Measurements from ENCODE around the gene GON4L. TPM values are rescaled to one million over a fixed set of nuclear protein-coding genes. Genes with fewer than 3 reads are reported as not detected.
A peak's percentile ranks its signal among the peaks of the same experiment; 100 is the strongest.

GON4L gene
- total and polyA plus RNA-seq, 2 of the 4 experiments (the other 2 are of a cell fraction): 21.2 to 30.3 TPM

- H3K79me1 ChIP-seq (ENCODE audit: low read depth in 1 of 2, low read length in 2 of 2): peaks cover 3 to 7% of the 10 kb centered on the region in 2 experiments; a peak in 2 of 4 replicates
- CTCF ChIA-PET: interaction anchor here (0.7 to 1.4 kb wide), 3 partner anchors 9 to 26 kb away, joined by 3 to 6 read pairs (median 4); no protein-coding TSS in a partner anchor
- no peaks in the 10 kb centered on the region for H3K9me1 ChIP-seq (ENCODE audit: insufficient read depth, low read length)
- no peak overlapping the region for H3K4me3 ChIP-seq (ENCODE audit: insufficient read depth, low read depth, low read length)
- no peak overlapping the region for H2AFZ ChIP-seq (replicated peaks; ENCODE audit: low read length, poor library complexity)
- no peak overlapping the region for H3K18ac ChIP-seq (ENCODE audit: low read depth, low read length)
- no peak overlapping the region for H2BK20ac ChIP-seq (ENCODE audit: low read depth, low read length)
- no peaks in the 10 kb centered on the region for H3K9me3 ChIP-seq (ENCODE audit: control insufficient read depth, insufficient read depth, low read length)
- no peak overlapping the region for H3K4me2 ChIP-seq (ENCODE audit: low read depth, low read length)
- ATAC-seq (ENCODE audit: low read depth) (peak; percentile 96), DNase-seq (peak; percentile 69)
- BruUV-seq (replicated peaks): no TSS peak
- no peak overlapping the region for H4K8ac ChIP-seq (ENCODE audit: low read depth in 2 of 2, low read length in 2 of 2)
- intact Hi-C loops (cut with micrococcal nuclease) (loop anchor here (5.0 kb wide), 1 partner anchor 47 kb away; no protein-coding TSS in a partner anchor), in situ Hi-C loops (cut with MboI; ENCODE audit: low sequenced_read_pairs) (no loop called here), dilution Hi-C loops (cut with HindIII; ENCODE audit: low sequenced_read_pairs, unreplicated experiment) (no loop called here)
- H3K9ac ChIP-seq (ENCODE audit: low read depth, low read length): no peak overlapping the region
- H2BK5ac ChIP-seq (ENCODE audit: low read depth, low read length, poor library complexity, severe bottlenecking): no peak overlapping the region
- no peaks in the 10 kb centered on the region for H3K27me3 ChIP-seq (ENCODE audit: control insufficient read depth, insufficient read depth, low read length)
- H4K5ac ChIP-seq (ENCODE audit: low read depth, low read length): no peak overlapping the region
- no peak overlapping the region for H3K56ac ChIP-seq (ENCODE audit: extremely low read depth, insufficient read depth, low read length)
- no peak overlapping the region for H2BK120ac ChIP-seq (ENCODE audit: low read depth, low read length)
- WGBS, 2 experiments (ENCODE audit: extremely low coverage in 2 of 2, insufficient read length in 1 of 2): 79% methylated on average over 4 of the region's 12 CpGs; no CpG with 5 or more reads in 1 of the 2 experiments
- no peaks in the 10 kb centered on the region for H4K20me1 ChIP-seq (ENCODE audit: insufficient read depth, low read length)
- H3K23ac ChIP-seq (ENCODE audit: low read depth, low read length): no peak overlapping the region
- H3K14ac ChIP-seq (replicated peaks; ENCODE audit: low read depth, low read length): no peak overlapping the region
- H3K4ac ChIP-seq (ENCODE audit: low read depth, low read length): no peak overlapping the region
- H2AK9ac ChIP-seq (replicated peaks; ENCODE audit: low read depth, low read length, poor library complexity): no peak overlapping the region
- POLR2A ChIA-PET (ENCODE audit: unreplicated experiment): interaction anchor here (0.6 kb wide), 1 partner anchor 570 kb away, joined by 15 read pairs; no protein-coding TSS in a partner anchor
- no peak overlapping the region for H2BK15ac ChIP-seq (ENCODE audit: low read depth, low read length)
- no peak overlapping the region for H3K27ac ChIP-seq (ENCODE audit: insufficient read depth, low read length)
- no peak for TF ChIP-seq POLR2A (IDR thresholded peaks at IDR 0.05; ENCODE audit: low read depth, low read length)
- TF ChIP-seq RFX5 (IDR thresholded peaks at IDR 0.05; ENCODE audit: low read depth, low read length): no peak
- TF ChIP-seq NFE2L2 (IDR thresholded peaks at IDR 0.05; ENCODE audit: low read depth, low read length): no peak
- TF ChIP-seq CTCF (conservative IDR thresholded peaks at IDR 0.05; ENCODE audit: low read depth, low read length): peak; percentile 56
- peak; percentile 59 for TF ChIP-seq RAD21 (IDR thresholded peaks at IDR 0.05; ENCODE audit: low read length)
- TF ChIP-seq CEBPB (IDR thresholded peaks at IDR 0.05; ENCODE audit: low read depth, low read length): 0 out of 2 replicates have a peak, but pooled peaks have one; percentile 1
- no peak for TF ChIP-seq ELK1 (IDR thresholded peaks at IDR 0.05; ENCODE audit: borderline replicate concordance, low read depth, low read length)
- no peak for TF ChIP-seq FOS (IDR thresholded peaks at IDR 0.05; ENCODE audit: low read depth, low read length)
- peak; percentile 44 for TF ChIP-seq SMC3 (IDR thresholded peaks at IDR 0.05; ENCODE audit: low read depth, low read length)
- H4K91ac ChIP-seq (ENCODE audit: insufficient read depth, low read depth, low read length): no peak overlapping the region
- peaks cover 32% of the 10 kb centered on the region for H3K36me3 ChIP-seq (ENCODE audit: control insufficient read depth, insufficient read depth, low read length)
- H3K4me1 ChIP-seq (ENCODE audit: control insufficient read depth, insufficient read depth, low read length): no peaks in the 10 kb centered on the region
- no peak overlapping the region for H2AK5ac ChIP-seq (ENCODE audit: low read depth, low read length)
Observed at GRCh38 chr1:155729031-155729898, 127.7 kb downstream of the GON4L start.

Measured in IMR-90 (cell line).